Gastrocnemius medialis (tissue), 4 donors: Measurements from ENCODE around the gene BPIFB1. TPM values are rescaled to one million over a fixed set of nuclear protein-coding genes. Genes with fewer than 3 reads are reported as not detected.

Experiments used
- ATAC-seq, 2 donors: fragments of 150-250 bp; one replicate each; pipeline ENCODE4 v1.9.1; 2016
- DNase-seq, 2 donors: peaks; one replicate each; pipeline ENCODE4 v3.0.0-alpha.2; 2019
- H3K27ac ChIP-seq, 4 donors: fragments of 200-600 bp; sonication (generic); 1 replicate in 1 of 4; 2 replicates in 3 of 4; pipeline ENCODE4 v1.5.1; 2016 to 2018; ENCODE audit warnings: mild to moderate bottlenecking in 2 of 4, moderate library complexity in 1 of 4
- H3K27me3 ChIP-seq, 3 donors: fragments of 200-600 bp; sonication (generic) in 2 of 3; 1 replicate in 1 of 3; 2 replicates in 2 of 3; pipeline versions ENCODE4 v1.5.1 to v1.6.0; 2016 to 2019; ENCODE audit warnings: mild to moderate bottlenecking in 1 of 3, moderate library complexity in 1 of 3
- H3K36me3 ChIP-seq, 2 donors: fragments of 200-600 bp; sonication (generic) in 1 of 2; one replicate each; pipeline ENCODE4 v1.5.1; 2017 to 2018
- H3K4me1 ChIP-seq, 2 donors: fragments of 200-600 bp; sonication (generic) in 1 of 2; one replicate each; pipeline ENCODE4 v1.5.1; 2016 to 2017; ENCODE audit warnings: mild to moderate bottlenecking in 2 of 2
- H3K4me3 ChIP-seq, 4 donors: fragments of 200-600 bp; sonication (generic) in 3 of 4; 1 replicate in 1 of 4; 2 replicates in 3 of 4; pipeline ENCODE4 v1.5.1; 2016 to 2019; ENCODE audit warnings: mild to moderate bottlenecking in 2 of 4
- H3K9me3 ChIP-seq, 3 donors: fragments of 200-600 bp; sonication (generic) in 2 of 3; 1 replicate in 1 of 3; 2 replicates in 2 of 3; pipeline ENCODE4 v1.5.1; 2016 to 2019
- POLR2A ChIP-seq, 2 donors: fragments of 450-650 bp; IDR thresholded peaks; one replicate each; pipeline ENCODE4 v1.6.1; 2017; ENCODE audit warnings: antibody characterized with exemption in 2 of 2, mild to moderate bottlenecking in 2 of 2, moderate library complexity in 2 of 2
- in situ Hi-C, 4 donors: fragments of 200-750 bp; cut with MboI; loops; one replicate each; pipeline versions ENCODE4 v1.15.0 to v1.8.0; 2017; ENCODE audit warnings: low sequenced_read_pairs in 4 of 4
- intact Hi-C: fragments of 100-400 bp; cut with DNase I; formaldehyde crosslinking; loops from one replicate; pipeline ENCODE4 v1.15.1; 2023; ENCODE audit warnings: low total_unique reads
- total RNA-seq, 4 donors: library from RNA; depleted of rRNA; stranded (reverse); fragments of >200 nt; gene quantifications; one replicate each; pipeline versions ENCODE4 v1.1.0 to v1.2.3, GENCODE V29; 2016
- TF ChIP-seq, protein P1 (sequence below), 5 experiments: fragments of 450-650 bp in 3 of 5; fragments of 200-600 bp in 2 of 5; sonication (generic) in 2 of 5; IDR thresholded peaks in 4 of 5; conservative IDR thresholded peaks in 1 of 5; 1 replicate in 4 of 5; 2 replicates in 1 of 5; pipeline ENCODE4 v1.5.1; 2016 to 2019; ENCODE audit warnings: antibody characterized with exemption in 5 of 5, mild to moderate bottlenecking in 3 of 5, moderate library complexity in 3 of 5

BPIFB1 gene
- total RNA-seq, 4 donors from 2014 or later = not detected

DNA sequence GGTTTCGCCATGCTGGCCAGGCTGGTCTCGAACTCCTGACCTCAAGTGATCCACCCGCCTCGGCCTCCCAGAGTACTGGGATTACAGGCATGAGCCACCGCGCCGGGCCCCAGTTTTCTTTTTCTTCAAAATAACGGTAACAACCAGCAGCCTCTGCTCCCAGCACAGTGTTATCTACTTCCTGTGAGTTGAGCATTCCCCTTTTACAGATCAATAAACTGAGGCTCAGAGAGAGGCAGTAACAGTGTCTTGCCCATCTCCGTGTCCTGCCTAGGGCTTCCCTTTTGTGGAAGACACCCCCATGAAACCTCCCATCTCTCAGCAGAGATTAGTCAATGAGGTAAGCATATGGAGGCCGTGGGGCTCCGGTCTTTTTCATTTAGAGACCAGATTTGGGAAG is 29.6 kb downstream of the BPIFB1 start:
- H3K4me1 ChIP-seq = no peaks in the 10 kb centered on the region
- no peak overlapping the region for H3K27ac ChIP-seq
- no peaks in the 10 kb centered on the region for H3K36me3 ChIP-seq
- in situ Hi-C loops = loop anchor here in 1 of 4 donors (25.0 kb wide), 1 partner anchor 100 kb away; the partner anchor contains the start of gene BPIFA3
- H3K9me3 ChIP-seq = no peaks in the 10 kb centered on the region
- ATAC-seq = no peak
- intact Hi-C loops = no loop called here
- H3K4me3 ChIP-seq = no peak overlapping the region
- H3K27me3 ChIP-seq = no peaks in the 10 kb centered on the region
- TF ChIP-seq POLR2A (IDR thresholded peaks at IDR 0.05) = no peak
- TF ChIP-seq, protein P1, sequence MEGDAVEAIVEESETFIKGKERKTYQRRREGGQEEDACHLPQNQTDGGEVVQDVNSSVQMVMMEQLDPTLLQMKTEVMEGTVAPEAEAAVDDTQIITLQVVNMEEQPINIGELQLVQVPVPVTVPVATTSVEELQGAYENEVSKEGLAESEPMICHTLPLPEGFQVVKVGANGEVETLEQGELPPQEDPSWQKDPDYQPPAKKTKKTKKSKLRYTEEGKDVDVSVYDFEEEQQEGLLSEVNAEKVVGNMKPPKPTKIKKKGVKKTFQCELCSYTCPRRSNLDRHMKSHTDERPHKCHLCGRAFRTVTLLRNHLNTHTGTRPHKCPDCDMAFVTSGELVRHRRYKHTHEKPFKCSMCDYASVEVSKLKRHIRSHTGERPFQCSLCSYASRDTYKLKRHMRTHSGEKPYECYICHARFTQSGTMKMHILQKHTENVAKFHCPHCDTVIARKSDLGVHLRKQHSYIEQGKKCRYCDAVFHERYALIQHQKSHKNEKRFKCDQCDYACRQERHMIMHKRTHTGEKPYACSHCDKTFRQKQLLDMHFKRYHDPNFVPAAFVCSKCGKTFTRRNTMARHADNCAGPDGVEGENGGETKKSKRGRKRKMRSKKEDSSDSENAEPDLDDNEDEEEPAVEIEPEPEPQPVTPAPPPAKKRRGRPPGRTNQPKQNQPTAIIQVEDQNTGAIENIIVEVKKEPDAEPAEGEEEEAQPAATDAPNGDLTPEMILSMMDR (IDR thresholded peaks at IDR 0.05 in 4 of 5, conservative IDR thresholded peaks at IDR 0.05 in 1 of 5) = no peak
- DNase-seq = no peak

GRCh38 chr20:33313686-33314314 is 30.8 kb downstream of the BPIFB1 start:
- TF ChIP-seq POLR2A (IDR thresholded peaks at IDR 0.05) = no peak
- TF ChIP-seq, protein P1 (IDR thresholded peaks at IDR 0.05 in 4 of 5, conservative IDR thresholded peaks at IDR 0.05 in 1 of 5) = no peak
- H3K4me3 ChIP-seq = no peak overlapping the region
- H3K9me3 ChIP-seq = no peaks in the 10 kb centered on the region
- H3K36me3 ChIP-seq = no peaks in the 10 kb centered on the region
- intact Hi-C loops = no loop called here
- peaks cover 0 to 3% (median 0%) of the 10 kb centered on the region in 3 donors for H3K27me3 ChIP-seq
- H3K27ac ChIP-seq = no peak overlapping the region
- DNase-seq (no peak), ATAC-seq (no peak)
- no peaks in the 10 kb centered on the region for H3K4me1 ChIP-seq
- in situ Hi-C loops = loop anchor here in 1 of 4 donors (25.0 kb wide), 1 partner anchor 101 kb away; the partner anchor contains the start of gene BPIFA3

- no peak for TF ChIP-seq POLR2A (IDR thresholded peaks at IDR 0.05)
- TF ChIP-seq, protein P1 (IDR thresholded peaks at IDR 0.05 in 4 of 5, conservative IDR thresholded peaks at IDR 0.05 in 1 of 5) = no peak
- no peak overlapping the region for H3K27ac ChIP-seq
- H3K4me3 ChIP-seq = no peak overlapping the region
- no peaks in the 10 kb centered on the region for H3K9me3 ChIP-seq
- no peak for ATAC-seq
- intact Hi-C loops = no loop called here
- no peaks in the 10 kb centered on the region for H3K4me1 ChIP-seq
- peaks cover 0 to 3% (median 0%) of the 10 kb centered on the region in 3 donors for H3K27me3 ChIP-seq
- no peak for DNase-seq
- H3K36me3 ChIP-seq = no peaks in the 10 kb centered on the region
- in situ Hi-C loops = loop anchor here in 1 of 4 donors (25.0 kb wide), 1 partner anchor 104 kb away; the partner anchor contains the start of gene BPIFA3
Measured at GRCh38 chr20:33316343-33316742, 33.3 kb downstream of the BPIFB1 start.

- Histone ChIP-seq H3K9me3 (no peaks in the 10 kb centered on the region), H3K4me1 (no peaks in the 10 kb centered on the region), H3K36me3 (no peaks in the 10 kb centered on the region), H3K4me3 (no peak overlapping the region), H3K27me3 (peaks cover 0 to 3% (median 0%) of the 10 kb centered on the region in 3 donors), H3K27ac (no peak overlapping the region)
- in situ Hi-C loops (loop anchor here in 1 of 4 donors (25.0 kb wide), 1 partner anchor 105 kb away; the partner anchor contains the start of gene BPIFA3), intact Hi-C loops (no loop called here)
- DNase-seq (no peak), ATAC-seq (no peak)
- TF ChIP-seq, protein P1 (IDR thresholded peaks at IDR 0.05 in 4 of 5, conservative IDR thresholded peaks at IDR 0.05 in 1 of 5) = no peak
- no peak for TF ChIP-seq POLR2A (IDR thresholded peaks at IDR 0.05)
Measured at GRCh38 chr20:33316958-33317357, 33.9 kb downstream of the BPIFB1 start.
